ENCODE data around the gene CFAP77.

CFAP77 gene

GRCh38 chr9:132578367-132578932 lies 168.4 kb downstream of the CFAP77 start:
- no peak for DNase-seq (ENCODE audit: low read depth in 2 of 2)

- DNase-seq (ENCODE audit: low read depth in 2 of 2) = no peak
These were observed 169.4 kb downstream of the CFAP77 start for GRCh38 chr9:132579427-132579798.

DNA sequence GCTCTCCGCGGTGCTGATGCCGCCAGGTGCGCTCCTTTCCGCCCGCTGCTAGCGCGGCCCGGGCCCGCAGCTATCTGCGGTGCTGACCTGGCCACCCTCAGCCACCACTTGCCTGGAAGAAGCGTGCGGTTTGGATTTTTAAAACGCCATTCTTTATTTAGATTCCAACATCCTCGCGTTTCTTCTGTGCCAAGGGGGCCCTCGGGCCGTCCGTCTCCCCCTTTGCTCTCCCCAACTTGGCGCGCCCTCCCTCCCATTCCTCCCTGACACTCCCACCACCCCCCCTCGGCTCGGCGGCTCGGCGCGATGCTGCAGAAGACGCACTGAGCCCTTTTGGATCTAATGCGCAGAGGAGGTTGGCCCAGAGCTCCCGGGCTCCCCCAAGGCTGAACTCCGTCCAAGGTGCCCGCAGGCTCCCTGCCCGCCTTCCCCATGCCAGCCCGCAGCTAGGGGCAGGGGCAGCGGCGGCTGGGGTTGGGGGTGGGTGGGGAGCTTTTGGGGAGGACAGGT lies 172.3 kb downstream of the CFAP77 start, which contains the start of gene BARHL1:
Gene BARHL1, plus strand, starts transcription at position 331 of the 510 bp plus-strand sequence. CDS start 192 bp downstream, outside the sequence.
- no peak for DNase-seq (ENCODE audit: low read depth in 2 of 2)

DNA sequence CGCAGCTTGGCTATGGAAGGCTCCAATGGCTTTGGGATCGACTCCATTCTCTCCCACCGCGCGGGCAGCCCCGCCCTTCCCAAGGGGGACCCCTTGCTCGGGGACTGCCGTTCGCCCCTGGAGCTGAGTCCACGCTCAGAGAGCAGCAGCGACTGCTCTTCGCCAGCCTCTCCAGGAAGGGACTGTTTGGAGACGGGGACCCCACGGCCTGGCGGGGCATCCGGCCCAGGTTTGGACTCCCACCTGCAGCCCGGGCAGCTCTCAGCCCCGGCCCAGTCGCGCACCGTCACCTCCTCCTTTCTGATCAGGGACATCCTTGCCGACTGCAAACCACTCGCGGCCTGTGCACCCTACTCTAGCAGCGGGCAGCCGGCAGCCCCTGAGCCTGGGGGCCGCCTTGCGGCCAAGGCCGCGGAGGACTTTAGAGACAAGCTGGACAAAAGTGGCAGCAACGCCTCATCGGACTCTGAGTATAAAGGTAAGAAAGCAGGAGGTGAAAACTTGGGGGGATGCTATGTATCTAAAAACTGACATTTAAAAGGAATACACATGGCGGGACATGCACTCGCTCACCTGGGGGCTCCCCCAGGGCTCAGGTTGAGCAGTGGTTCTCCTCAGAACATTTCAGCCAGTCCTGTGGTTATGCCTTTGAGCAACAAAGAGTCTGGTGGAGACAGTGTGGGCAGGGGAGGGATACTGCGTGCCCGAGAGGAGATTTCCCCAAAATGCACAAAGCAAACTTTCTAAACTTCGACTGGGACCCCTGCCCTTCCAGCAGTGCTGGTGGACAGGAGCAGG lies 173.0 kb downstream of the CFAP77 start:
- no peak for DNase-seq (ENCODE audit: low read depth in 2 of 2)

GRCh38 chr9:132583584-132584304 lies 173.7 kb downstream of the CFAP77 start:
- no peak for DNase-seq (ENCODE audit: low read depth in 2 of 2)

DNA sequence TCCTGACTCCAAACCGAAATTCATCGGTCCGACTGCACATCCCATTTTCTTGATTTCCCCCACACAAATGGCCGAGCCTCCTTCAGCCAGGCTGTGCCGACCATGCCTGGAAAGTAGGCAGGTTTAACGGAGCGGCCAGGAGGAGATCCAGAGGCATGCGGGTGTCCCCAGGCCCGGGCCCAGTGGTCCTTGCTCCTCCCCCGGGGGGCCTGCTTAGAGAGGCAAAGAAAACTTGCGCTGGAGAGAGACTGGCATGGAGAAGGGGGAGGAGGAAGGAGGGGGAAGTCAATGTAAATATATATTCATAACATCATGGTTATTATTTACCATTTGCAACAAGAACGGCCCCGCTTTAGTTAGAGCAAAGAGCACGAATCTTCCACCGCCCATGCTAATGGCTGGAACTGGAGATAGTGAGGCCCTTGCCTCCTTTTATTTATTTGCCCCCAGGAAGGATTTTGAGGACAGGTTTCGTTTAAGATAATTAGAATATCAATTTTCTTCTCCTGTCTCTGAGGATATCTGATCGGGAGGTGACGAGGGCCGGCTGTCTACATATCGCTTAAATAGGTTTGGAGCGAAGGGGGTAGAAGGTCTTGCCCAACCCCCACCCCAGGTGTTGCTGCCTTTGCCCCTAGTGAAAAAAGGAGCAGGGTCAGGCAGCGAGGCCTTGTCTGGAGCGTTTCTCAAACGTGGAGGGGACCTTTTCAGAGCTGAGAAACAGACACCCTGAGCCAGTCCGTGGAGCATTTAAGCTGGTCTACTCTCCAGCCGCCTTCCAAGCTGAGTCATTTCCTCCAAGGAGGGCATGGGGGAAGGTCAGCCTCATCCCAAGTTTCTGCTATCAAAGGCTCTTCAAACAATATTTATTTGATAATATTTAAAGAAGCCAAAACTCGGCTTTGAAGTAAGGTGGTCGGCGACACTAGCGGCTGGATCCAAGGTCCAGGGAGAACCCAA lies 174.9 kb downstream of the CFAP77 start:
- DNase-seq (ENCODE audit: low read depth in 2 of 2) = no peak

DNA sequence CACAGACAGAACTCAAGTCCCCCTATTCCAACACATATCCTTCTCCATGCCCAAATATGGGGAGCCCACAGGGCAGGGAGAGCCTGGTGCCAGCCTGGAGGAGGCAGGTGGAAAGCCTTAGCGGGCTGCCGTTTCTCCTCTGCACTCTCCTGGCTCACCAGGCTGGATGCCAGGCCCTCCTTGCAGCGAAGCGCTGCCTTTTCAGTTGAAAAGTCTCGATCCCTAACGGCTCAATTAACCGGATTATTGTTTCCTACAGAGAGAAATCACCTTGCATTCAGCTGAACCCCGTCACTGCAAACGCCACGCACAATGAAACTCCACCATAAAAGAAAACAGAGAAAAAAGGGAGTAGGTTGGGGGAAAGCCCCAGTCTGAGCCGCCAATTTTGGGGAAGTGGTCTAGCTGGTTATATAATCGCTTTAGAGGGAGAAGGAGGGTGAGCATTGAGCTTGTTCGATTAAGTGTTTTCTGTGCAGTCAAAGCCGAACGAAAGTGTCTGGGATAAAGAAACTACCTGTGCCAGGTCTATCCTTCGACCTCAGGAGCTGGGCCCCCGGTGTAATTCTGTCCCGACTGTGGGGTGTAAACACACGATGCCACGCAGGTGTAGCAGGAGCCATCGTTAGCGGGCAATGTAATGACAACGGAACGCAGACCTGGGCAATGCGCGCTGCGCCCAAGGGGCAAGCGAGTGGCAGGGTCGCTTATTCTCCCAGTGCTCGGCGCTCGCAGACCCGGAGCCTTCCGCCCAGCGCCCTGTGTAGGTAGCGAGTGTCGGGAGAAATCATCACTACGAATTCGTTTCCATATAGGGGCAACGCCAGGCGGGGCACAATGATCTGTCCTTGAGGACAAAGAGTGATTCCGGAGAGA lies 176.2 kb downstream of the CFAP77 start:
- DNase-seq (ENCODE audit: low read depth in 2 of 2) = no peak

DNA sequence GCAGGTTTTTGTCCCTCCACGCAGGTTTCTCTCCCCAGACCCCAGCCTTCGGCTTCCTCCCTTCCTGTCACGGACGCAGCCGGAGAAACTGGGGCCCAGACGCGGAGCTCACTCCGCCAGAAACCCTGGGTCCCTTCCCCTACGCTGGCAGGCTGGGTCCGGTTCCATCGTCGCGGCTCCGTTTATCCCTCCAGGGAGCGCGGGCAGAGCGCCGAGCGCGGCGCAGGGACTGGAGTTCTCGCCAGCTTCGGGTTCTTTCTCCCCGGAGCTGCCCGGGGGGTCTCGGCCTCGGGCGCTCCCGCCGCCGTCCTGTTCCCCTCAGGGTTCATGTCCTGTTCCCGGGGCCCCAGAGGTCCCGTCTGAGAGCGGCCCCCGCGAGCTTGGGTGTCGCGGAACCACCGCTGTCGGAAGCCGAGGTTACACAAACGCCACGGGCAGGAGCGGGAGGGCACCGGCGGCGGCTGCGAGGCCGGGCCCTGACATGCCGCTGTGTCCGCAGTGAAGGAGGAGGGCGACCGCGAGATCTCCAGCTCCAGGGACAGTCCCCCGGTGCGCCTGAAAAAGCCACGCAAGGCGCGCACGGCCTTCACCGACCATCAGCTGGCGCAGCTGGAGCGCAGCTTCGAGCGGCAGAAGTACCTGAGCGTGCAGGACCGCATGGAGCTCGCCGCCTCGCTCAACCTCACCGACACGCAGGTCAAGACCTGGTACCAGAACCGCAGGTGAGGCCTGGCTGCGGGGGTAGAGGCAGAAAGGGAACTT lies 177.0 kb downstream of the CFAP77 start:
- DNase-seq (ENCODE audit: low read depth in 2 of 2) = no peak

- no peak for DNase-seq (ENCODE audit: low read depth in 2 of 2)
These were observed 177.6 kb downstream of the CFAP77 start for GRCh38 chr9:132587592-132587955.

DNA sequence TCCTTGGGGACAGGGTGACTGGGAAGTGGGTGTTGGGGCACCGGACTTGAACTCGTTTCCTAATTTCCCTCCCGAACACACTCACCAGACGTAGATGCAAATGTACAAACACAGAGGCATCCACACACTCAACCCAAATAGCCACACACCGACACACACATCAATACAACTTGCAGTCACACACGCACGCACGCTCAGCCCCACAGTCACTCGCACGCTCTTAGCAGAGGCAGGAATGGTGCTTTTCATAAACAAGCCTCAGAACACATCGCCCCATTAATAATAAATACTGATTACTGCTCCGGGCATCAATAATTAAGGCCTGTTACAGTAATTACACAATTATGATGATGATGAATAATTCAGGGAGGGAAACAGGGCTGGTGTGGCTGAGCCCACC lies 178.1 kb downstream of the CFAP77 start:
- no peak for DNase-seq (ENCODE audit: low read depth in 2 of 2)

- no peak for DNase-seq (ENCODE audit: low read depth in 2 of 2)
These were observed 178.6 kb downstream of the CFAP77 start for GRCh38 chr9:132588501-132589147.

DNA sequence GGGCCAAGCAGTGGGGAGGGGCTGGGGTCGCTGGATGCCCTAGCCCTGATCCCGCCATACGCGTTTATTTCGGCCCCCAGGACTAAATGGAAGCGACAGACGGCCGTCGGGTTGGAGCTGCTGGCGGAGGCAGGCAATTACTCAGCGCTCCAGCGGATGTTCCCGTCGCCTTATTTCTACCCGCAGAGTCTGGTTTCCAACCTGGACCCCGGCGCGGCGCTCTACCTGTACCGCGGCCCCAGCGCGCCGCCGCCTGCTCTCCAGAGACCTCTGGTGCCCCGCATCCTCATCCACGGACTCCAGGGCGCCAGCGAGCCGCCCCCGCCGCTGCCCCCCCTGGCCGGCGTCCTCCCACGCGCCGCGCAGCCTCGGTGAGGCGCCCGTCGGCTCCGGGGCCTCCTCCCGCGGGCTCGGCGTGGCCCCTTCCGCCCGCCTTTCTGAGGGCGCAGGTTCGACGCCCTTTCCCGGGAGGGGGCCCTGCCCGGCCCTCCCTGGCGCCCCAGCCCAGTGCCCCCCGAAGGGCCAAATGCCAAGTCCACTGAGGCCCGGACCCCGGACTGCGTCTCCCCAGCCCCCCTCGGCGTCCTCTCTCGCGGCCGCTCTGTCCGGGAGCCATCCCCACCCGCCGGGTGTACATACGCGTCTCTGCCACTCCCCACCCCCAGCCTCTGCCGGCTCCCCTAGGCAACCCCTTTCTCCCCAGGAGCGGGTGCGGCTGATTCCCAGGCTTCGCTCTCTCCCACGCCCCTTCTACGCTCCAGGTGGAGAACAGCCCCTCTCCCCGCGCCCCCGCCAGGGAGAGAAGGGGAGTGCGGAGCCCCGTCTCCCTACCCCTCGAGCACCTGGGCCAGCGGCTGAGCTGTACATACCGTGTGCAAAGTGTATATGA lies 179.4 kb downstream of the CFAP77 start:
- DNase-seq (ENCODE audit: low read depth in 2 of 2) = no peak

DNA sequence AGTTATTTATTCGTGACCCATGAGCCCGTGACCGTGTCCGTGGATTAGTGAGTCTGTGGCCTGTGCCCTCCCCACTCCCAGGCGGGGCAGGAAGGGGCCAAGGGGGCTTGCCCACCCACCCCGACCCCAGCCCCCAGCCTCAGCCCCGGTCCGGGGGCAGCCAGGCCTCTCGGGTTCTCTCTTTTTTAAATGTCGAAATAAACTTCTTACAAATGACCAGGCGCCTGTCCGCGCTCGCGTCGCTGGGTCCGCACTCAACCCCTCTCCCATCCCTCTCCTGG lies 180.0 kb downstream of the CFAP77 start:
- no peak for DNase-seq (ENCODE audit: low read depth in 2 of 2)

DNA sequence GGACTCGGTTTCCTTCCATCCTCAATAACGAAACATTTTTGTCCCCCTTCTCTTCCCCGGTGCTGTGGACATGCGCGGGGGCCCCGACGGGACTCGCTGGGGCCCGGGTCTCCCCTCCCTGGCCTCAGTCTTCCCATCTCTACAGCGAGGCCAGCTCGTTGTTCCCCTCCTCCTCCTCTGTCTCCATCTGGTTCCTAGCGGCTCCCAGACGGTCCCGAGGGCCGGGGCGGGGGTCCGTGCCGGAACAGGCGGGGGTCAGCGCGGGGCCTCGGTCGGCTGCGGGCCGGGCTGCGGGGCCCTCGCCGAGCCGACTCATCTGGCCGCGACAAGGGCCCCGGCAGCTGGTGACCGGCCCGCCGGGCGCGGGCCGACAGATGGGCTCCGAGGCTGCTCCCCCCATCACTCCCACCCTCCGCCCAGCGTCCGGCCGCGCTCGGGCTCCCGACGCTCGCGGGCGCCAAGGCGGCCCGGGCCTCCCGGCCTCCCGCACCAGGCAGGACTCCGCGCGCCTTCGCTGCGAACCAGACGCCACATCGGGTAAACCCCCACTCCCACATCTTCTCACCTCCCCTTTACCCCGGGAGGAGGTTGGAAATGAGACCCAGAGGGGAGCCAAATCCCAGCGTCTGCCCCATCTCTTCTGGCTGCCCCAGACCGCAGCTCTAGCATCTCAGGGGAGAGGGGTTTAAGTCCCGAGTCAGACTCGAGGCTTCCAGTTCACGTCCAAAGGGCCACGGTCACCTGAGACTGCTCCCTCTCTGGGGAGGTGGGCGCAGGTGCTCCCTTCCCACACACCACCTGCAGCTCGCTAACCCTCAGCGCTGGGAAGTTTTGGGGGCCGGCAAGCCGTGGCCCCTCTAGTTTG lies 180.5 kb downstream of the CFAP77 start:
- DNase-seq (ENCODE audit: low read depth in 2 of 2) = no peak

DNA sequence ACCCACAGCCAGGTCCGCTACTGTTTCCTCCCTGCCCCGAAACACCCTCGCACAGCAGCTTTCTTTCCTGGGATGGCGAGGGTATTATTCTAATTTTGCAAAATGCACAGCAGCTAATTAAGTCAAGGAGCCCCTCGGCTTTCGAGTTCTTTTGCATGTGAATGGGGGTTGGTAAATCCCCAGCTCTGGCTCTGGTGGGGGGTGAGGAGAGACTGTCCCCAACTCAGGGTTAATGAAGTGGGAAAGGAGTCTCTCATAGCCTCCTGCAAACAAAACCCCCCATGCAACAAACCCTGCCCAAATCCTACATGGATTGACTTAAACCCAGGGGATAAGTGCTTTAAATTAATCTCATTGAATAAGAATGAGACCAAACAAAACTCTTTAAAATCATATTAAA lies 181.2 kb downstream of the CFAP77 start:
- DNase-seq (ENCODE audit: low read depth in 2 of 2) = no peak

- no peak for DNase-seq (ENCODE audit: low read depth in 2 of 2)
These were observed 181.8 kb downstream of the CFAP77 start for GRCh38 chr9:132591751-132592314.

DNA sequence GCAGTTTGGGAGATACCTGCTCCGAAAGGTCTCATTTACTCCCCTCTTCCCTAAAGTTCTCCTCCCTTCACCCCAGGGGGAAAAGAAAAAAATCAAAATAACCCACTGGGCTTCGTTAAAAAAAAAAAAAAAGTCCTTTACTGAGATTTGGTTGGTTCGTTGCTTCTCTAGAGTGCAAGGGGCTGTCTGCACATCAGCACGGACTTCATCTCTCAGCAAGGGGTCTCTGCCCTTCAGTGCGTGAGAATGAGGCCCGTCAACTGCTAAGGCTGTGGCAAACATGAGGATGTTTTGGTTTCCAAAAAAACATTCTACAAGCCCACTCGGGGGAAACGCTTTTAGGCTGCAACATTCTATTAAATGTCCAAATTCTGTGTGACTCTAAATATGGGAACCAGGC lies 182.4 kb downstream of the CFAP77 start:
- no peak for DNase-seq (ENCODE audit: low read depth in 2 of 2)

Measured in fibroblast of skin of left biceps (primary cell).